HG03135 (cell line): ENCODE results near the gene PALM2AKAP2.

Source experiments
- ATAC-seq: cut with Tn5 transposase; IDR thresholded peaks from one replicate; pipeline ENCODE4 v1.9.1; 2021; ENCODE audit warnings: mild to moderate bottlenecking, moderate library complexity; ENCODE audit not compliant: unreplicated experiment

Gene PALM2AKAP2

DNA sequence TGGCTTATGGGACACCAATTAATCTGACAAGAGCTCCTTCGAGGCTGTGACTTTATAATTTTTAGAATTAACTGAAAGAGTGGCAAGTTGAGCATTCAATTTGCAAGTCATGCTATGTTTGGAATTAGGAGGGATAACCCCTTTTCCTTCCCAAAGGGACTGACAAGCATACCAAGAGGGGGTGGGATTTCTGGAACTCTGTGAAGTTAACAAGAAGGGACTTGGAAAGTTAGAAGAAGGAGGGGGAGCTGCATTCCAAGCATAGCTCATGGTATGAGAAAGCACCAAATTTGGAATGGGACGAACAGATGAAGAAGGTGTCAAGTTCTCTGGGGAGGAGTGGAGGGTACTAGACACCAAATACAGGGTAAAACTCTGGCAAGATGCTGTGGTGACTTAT lies 8.9 kb upstream of the PALM2AKAP2 start:
- ATAC-seq: no peak

- ATAC-seq: no peak
Observed at GRCh38 chr9:109771796-109772531, 8.0 kb upstream of the PALM2AKAP2 start.

GRCh38 chr9:109775516-109775915 lies 4.5 kb upstream of the PALM2AKAP2 start:
- ATAC-seq: no peak

DNA sequence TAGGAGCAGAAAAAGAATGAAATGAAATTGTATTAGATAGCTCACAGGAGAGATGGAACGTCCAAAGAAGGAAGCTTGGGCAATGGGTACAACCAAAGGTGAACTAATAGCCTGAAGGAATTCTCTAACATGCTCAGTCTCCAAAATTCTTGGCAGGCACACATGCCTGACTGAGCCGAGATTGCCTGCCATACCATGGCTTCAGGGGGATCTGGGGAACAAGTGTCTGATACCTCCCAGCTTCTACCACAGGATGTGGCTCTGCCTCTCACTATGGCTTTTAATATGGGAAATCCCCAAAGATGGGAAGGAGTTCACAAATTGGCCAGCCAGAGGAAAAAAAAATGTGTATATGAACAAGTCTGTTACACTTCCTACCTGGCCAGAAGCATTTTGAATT lies 3.6 kb upstream of the PALM2AKAP2 start:
- no peak for ATAC-seq

- ATAC-seq: no peak
Observed at GRCh38 chr9:109780453-109781033, 545 bp downstream of the PALM2AKAP2 start.

DNA sequence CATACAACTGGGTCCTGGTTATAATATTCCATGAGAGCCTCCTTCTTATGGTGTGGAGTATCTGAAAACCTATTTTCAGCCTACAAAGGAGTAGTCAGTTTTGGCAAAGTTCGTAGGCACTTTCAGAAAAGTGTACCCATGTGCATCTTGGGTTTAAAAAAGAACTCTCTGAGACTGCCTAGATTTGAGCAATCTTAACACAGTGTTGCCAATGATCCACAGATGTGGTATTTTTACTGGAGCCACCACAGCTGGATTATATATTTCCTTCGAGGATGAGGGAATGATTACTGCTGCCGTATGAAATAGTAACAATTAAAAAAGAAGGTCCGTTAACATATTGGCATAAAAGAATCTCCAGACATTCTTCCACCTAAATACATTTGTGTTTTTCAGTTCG lies 1.1 kb downstream of the PALM2AKAP2 start:
- ATAC-seq: no peak

GRCh38 chr9:109781541-109782197 lies 1.7 kb downstream of the PALM2AKAP2 start:
- ATAC-seq: no peak

- ATAC-seq: no peak
Observed at GRCh38 chr9:109787735-109788134, 7.7 kb downstream of the PALM2AKAP2 start.

- ATAC-seq: no peak
Observed at GRCh38 chr9:109789556-109789955, 9.6 kb downstream of the PALM2AKAP2 start.

DNA sequence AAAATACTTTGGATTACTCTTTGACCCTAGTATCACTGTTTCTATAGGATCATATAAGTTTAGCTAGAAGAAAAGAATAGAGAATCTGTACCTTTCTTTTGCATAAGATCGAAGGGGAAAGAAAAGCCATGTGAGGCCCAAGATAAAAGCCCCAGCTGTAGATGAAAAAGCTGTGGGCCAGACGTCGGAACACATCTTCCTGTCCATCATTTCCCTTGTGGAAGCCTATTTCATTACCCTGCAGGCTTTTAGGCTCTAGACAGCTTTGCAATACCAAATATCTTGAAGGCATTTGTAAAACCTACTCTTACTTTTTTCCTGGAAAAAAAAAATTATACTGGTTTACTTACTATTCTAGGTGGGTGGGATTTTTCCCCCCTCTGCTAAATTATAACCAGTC lies 10.0 kb downstream of the PALM2AKAP2 start:
- ATAC-seq: no peak

DNA sequence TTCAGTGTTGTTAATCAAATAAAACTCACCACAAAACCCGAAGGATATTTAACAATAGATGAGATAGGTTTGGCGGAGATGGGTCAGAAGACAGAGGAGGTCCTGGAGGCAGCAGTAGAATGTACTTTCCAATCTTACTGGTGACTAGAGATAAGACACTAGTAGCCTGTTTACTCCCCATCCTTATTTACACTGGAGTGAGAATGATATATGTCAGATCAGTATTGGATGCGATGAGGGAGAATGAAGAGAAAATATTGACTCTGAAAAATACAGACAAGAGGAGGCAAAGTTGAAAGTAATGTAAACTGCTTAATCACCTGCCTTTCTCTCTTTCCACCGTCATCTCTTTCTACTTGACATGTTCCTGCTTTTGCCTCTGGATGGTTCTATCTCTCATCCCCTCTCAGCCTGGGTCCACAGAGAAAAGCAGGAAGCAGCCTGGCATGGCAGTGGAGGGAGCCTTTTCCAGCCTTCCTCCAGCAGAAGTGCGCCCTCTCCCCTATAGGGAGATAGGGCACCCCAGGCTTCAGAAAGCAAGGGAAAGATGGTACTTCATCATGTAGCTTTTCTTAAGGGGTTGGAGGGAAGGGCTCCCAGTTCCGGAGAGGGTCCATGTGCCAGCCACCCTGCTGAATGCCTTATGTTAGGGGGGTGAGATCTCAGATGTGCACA lies 11.1 kb downstream of the PALM2AKAP2 start:
- ATAC-seq: no peak

- no peak for ATAC-seq
Observed at GRCh38 chr9:109791747-109792146, 11.7 kb downstream of the PALM2AKAP2 start.

DNA sequence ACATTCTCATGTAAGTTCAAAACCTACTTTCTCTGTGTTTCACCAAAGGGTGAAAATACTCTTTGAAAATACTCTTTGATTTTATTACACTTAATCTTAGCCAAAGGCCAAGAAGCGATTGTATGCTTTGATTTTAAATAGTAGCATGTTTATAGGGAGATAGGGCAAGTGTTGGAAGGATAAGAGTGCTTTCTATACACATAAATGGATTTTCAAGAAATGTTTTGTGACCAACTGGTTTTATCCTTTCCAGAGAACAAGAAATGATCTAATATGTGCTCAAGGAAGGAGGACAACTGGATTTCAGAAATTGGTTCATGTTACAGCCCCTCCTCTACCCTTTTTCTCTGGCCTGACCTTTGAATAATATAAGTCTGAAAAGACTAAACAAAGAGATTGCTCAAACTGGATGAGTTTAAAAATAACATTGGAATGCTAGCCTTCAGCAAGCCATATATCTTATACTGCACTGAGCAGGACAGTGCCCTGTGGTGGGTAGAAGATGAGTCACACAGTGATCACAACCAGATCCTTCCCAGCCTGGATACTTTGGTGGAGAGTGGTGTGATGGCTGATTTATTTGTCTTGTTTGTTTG lies 13.1 kb downstream of the PALM2AKAP2 start:
- ATAC-seq: no peak

GRCh38 chr9:109793921-109794320 lies 13.9 kb downstream of the PALM2AKAP2 start:
- no peak for ATAC-seq

GRCh38 chr9:109794361-109795012 lies 14.5 kb downstream of the PALM2AKAP2 start:
- ATAC-seq: no peak

GRCh38 chr9:109795613-109796012 lies 15.6 kb downstream of the PALM2AKAP2 start:
- ATAC-seq: no peak

DNA sequence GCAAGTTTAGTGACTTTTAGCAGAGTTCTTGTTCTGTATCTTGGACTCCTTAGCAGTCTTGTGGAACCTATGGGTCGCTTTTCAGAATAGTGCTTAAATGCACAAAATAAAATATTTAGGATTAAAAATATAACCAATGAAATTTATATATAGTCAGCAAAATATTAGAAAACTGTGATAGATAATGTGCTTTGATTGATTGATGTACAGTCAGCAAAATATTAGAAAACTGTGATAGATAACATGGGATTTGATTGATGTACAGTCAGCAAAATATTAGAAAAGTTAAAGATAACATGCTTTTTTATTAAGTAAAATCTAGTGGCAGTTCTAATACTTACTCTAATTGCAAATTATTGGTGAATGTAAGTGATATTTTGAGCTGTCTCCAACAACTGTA lies 16.1 kb downstream of the PALM2AKAP2 start:
- ATAC-seq: no peak

DNA sequence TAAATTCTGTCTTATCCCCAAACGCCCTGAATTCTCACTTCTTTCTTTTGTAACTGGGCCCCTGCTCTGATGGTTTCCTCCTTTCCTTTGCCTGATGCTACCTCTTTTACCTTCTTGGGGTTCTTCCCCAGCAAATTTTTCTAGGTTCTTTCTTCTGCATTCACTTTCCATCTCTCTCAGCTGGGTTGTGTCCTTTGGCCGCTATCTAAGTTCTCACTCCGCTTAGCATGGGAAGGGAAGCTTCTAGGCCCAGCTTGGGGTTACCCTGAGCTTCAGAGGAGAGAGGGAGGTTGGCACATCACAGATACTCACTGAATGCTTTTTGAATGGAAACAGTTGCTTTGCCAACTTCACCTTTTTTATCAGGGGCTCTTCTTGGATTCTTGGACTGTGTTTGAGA lies 17.0 kb downstream of the PALM2AKAP2 start:
- ATAC-seq: no peak

- ATAC-seq: no peak
Observed at GRCh38 chr9:109797509-109797908, 17.5 kb downstream of the PALM2AKAP2 start.

GRCh38 chr9:109799141-109799540 lies 19.1 kb downstream of the PALM2AKAP2 start:
- ATAC-seq: no peak

GRCh38 chr9:109799792-109800191 lies 19.8 kb downstream of the PALM2AKAP2 start:
- no peak for ATAC-seq
